H9 (cell line): ENCODE data around the gene LDLRAD4. TPM values are rescaled to one million over a fixed set of nuclear protein-coding genes. Genes with fewer than 3 reads are reported as not detected.

ENCODE experiments used
- DNase-seq: peaks from one replicate; pipeline ENCODE4 v3.0.0-alpha.2; 2017
- H2AFZ ChIP-seq: one replicate; pipeline ENCODE4 v1.6.1; 2013; ENCODE audit warnings: mild to moderate bottlenecking, low read length, control low read depth, moderate library complexity
- H2AK5ac ChIP-seq: 2 replicates; pipeline ENCODE4 v1.6.1; 2013; ENCODE audit warnings: low read length, control low read depth, mixed read lengths; ENCODE audit not compliant: insufficient read length
- H2BK120ac ChIP-seq: one replicate; pipeline ENCODE4 v1.6.1; 2013; ENCODE audit warnings: low read depth, mild to moderate bottlenecking, low read length, control low read depth, inconsistent platforms; ENCODE audit not compliant: poor library complexity, severe bottlenecking
- H2BK12ac ChIP-seq: 2 replicates; pipeline ENCODE4 v1.6.1; 2013; ENCODE audit warnings: low read length, control low read depth, mixed read lengths, low read depth; ENCODE audit not compliant: insufficient read length
- H2BK15ac ChIP-seq: 2 replicates; pipeline ENCODE4 v1.6.1; 2013; ENCODE audit warnings: low read depth, low read length, control low read depth
- H2BK20ac ChIP-seq: one replicate; pipeline ENCODE4 v1.6.1; 2013; ENCODE audit warnings: low read depth, mild to moderate bottlenecking, low read length, control low read depth, inconsistent platforms; ENCODE audit not compliant: poor library complexity, severe bottlenecking
- H2BK5ac ChIP-seq: 2 replicates; pipeline ENCODE4 v1.6.1; 2013; ENCODE audit warnings: low read length, control low read depth, mixed read lengths; ENCODE audit not compliant: insufficient read length
- H3K14ac ChIP-seq: 2 replicates; pipeline ENCODE4 v1.6.1; 2013; ENCODE audit warnings: low read length, control low read depth; ENCODE audit not compliant: insufficient read depth
- H3K18ac ChIP-seq: 2 replicates; pipeline ENCODE4 v1.6.1; 2013; ENCODE audit warnings: low read depth, mild to moderate bottlenecking, mixed read lengths, low read length, control low read depth; ENCODE audit not compliant: insufficient read length
- H3K23ac ChIP-seq: 2 replicates; pipeline ENCODE4 v1.6.1; 2013; ENCODE audit warnings: low read length, control low read depth, mixed read lengths, low read depth; ENCODE audit not compliant: insufficient read length
- H3K23me2 ChIP-seq: 2 replicates; pipeline ENCODE4 v1.6.1; 2013; ENCODE audit warnings: low read depth, mild to moderate bottlenecking, mixed read lengths, low read length, control low read depth; ENCODE audit not compliant: insufficient read length, poor library complexity, severe bottlenecking
- H3K27ac ChIP-seq: 2 replicates; pipeline ENCODE4 v1.5.1; 2013; ENCODE audit warnings: low read length, control low read depth, mixed read lengths, low read depth; ENCODE audit not compliant: insufficient read length
- H3K27me3 ChIP-seq: 2 replicates; pipeline ENCODE4 v1.6.1; 2013; ENCODE audit warnings: low read length, control low read depth, inconsistent platforms; ENCODE audit not compliant: insufficient read depth
- H3K4ac ChIP-seq: 2 replicates; pipeline ENCODE4 v1.6.1; 2013; ENCODE audit warnings: low read depth, mild to moderate bottlenecking, control low read depth, inconsistent platforms, low read length, moderate library complexity
- H3K4me1 ChIP-seq: 2 replicates; pipeline ENCODE4 v1.6.1; 2013; ENCODE audit warnings: low read length, control low read depth, inconsistent platforms; ENCODE audit not compliant: insufficient read depth
- H3K4me2 ChIP-seq: 2 replicates; pipeline ENCODE4 v1.6.1; 2013; ENCODE audit warnings: low read length, control low read depth, mixed read lengths; ENCODE audit not compliant: insufficient read length, insufficient read depth
- H3K56ac ChIP-seq: 2 replicates; pipeline ENCODE4 v1.6.1; 2013; ENCODE audit warnings: low read depth, mild to moderate bottlenecking, mixed read lengths, low read length, control low read depth; ENCODE audit not compliant: insufficient read length
- H3K79me1 ChIP-seq: 2 replicates; pipeline ENCODE4 v1.6.1; 2013; ENCODE audit warnings: low read depth, mild to moderate bottlenecking, moderate library complexity, low read length, control low read depth, inconsistent platforms; ENCODE audit not compliant: insufficient read depth, poor library complexity, severe bottlenecking
- H3K79me2 ChIP-seq: 2 replicates; pipeline ENCODE4 v1.6.1; 2013; ENCODE audit warnings: low read length, control low read depth, inconsistent platforms; ENCODE audit not compliant: insufficient read depth
- H3K9ac ChIP-seq: 2 replicates; pipeline ENCODE4 v1.6.1; 2013; ENCODE audit warnings: low read length, control low read depth, mixed read lengths; ENCODE audit not compliant: insufficient read length; ENCODE audit errors: extremely low read depth
- H3K9me3 ChIP-seq: one replicate; pipeline ENCODE4 v1.6.1; 2013; ENCODE audit warnings: low read depth, low read length, inconsistent platforms; ENCODE audit not compliant: control insufficient read depth
- H3T11ph ChIP-seq: one replicate; pipeline ENCODE4 v1.6.1; 2013; ENCODE audit warnings: mild to moderate bottlenecking, low read length, control low read depth, inconsistent platforms
- H4K20me1 ChIP-seq: one replicate; pipeline ENCODE4 v1.6.1; 2013; ENCODE audit not compliant: control insufficient read depth, insufficient read length, insufficient read depth
- H4K5ac ChIP-seq: 2 replicates; pipeline ENCODE4 v1.6.1; 2013; ENCODE audit warnings: low read depth, mild to moderate bottlenecking, mixed read lengths, low read length, control low read depth; ENCODE audit not compliant: insufficient read length
- H4K8ac ChIP-seq: replicated peaks from 2 replicates; pipeline ENCODE4 v1.6.1; 2013; ENCODE audit warnings: low read length, control low read depth, mixed read lengths, low read depth; ENCODE audit not compliant: insufficient read length
- H4K91ac ChIP-seq: 2 replicates; pipeline ENCODE4 v1.6.1; 2013; ENCODE audit warnings: low read depth, mild to moderate bottlenecking, moderate library complexity, mixed read lengths, low read length, control low read depth; ENCODE audit not compliant: insufficient read length
- H3K27ac Mint-ChIP-seq, 3 experiments: 2 replicates in 2 of 3; 3 replicates in 1 of 3; pipeline ENCODE4 v1.8.0; 2020 to 2021; ENCODE audit warnings: mixed read lengths in 3 of 3, mild to moderate bottlenecking in 1 of 3, moderate library complexity in 1 of 3
- H3K27me3 Mint-ChIP-seq: 2 replicates; pipeline ENCODE4 v1.8.0; 2021; ENCODE audit warnings: low read depth, mild to moderate bottlenecking, moderate library complexity, mixed read lengths
- H3K36me3 Mint-ChIP-seq, 3 experiments: 2 replicates in 2 of 3; 3 replicates in 1 of 3; pipeline ENCODE4 v1.8.0; 2020 to 2021; ENCODE audit warnings: low read depth in 3 of 3, mixed read lengths in 3 of 3; ENCODE audit not compliant: insufficient read depth in 1 of 3
- H3K4me1 Mint-ChIP-seq, 2 experiments: 2 replicates each; pipeline ENCODE4 v1.8.0; 2020; ENCODE audit warnings: mixed read lengths in 2 of 2
- H3K4me3 Mint-ChIP-seq, 2 experiments: 2 replicates in 1 of 2; 3 replicates in 1 of 2; pipeline ENCODE4 v1.8.0; 2020 to 2021; ENCODE audit warnings: mild to moderate bottlenecking in 2 of 2, mixed read lengths in 2 of 2, moderate library complexity in 1 of 2
- H3K9me3 Mint-ChIP-seq, 2 experiments: 2 replicates in 1 of 2; 3 replicates in 1 of 2; pipeline ENCODE4 v1.8.0; 2020; ENCODE audit warnings: mild to moderate bottlenecking in 2 of 2, mixed read lengths in 2 of 2, moderate library complexity in 1 of 2
- CTCF ChIP-seq: fragments of 200-600 bp; sonication (generic); conservative IDR thresholded peaks from 3 replicates; pipeline ENCODE4 v1.8.0; 2021; ENCODE audit warnings: antibody characterized with exemption, mild to moderate bottlenecking
- WGBS: extraction: QIAGEN DNeasy Blood & Tissue Kit; methylation state at CpG from one replicate; pipeline ENCODE4 v1.1.7; 2013; ENCODE audit warnings: missing lambda C conversion rate, low lambda C conversion rate, mixed read lengths; ENCODE audit not compliant: insufficient read length; ENCODE audit errors: extremely low coverage; 5-methylcytosine and 5-hydroxymethylcytosine counted together
- total RNA-seq: library from RNA; stranded (reverse); gene quantifications from 2 replicates; pipeline ENCODE4 v1.2.1, GENCODE V29; 2021

LDLRAD4 gene
- total RNA-seq, 1 experiment from 2014 or later: 3.9 TPM

GRCh38 chr18:13518382-13518781 is 299.8 kb downstream of the LDLRAD4 start:
- no peak overlapping the region for H3K14ac ChIP-seq
- Mint-ChIP-seq H3K4me3 (no peak overlapping the region), H3K27me3 (no peaks in the 10 kb centered on the region), H3K27ac (no peak overlapping the region), H3K4me1 (peaks cover 4 to 9% of the 10 kb centered on the region in 2 experiments; a peak in 3 of 4 replicates), H3K36me3 (peaks cover 0 to 3% (median 0%) of the 10 kb centered on the region in 3 experiments; a peak in 1 of 7 replicates), H3K9me3 (peaks cover 0 to 4% of the 10 kb centered on the region in 2 experiments; a peak in 2 of 5 replicates)
- H3K27ac ChIP-seq: no peak overlapping the region
- no peaks in the 10 kb centered on the region for H3K4me1 ChIP-seq
- no peak overlapping the region for H2BK20ac ChIP-seq
- H4K20me1 ChIP-seq: no peaks in the 10 kb centered on the region
- no peak overlapping the region for H2AFZ ChIP-seq
- H3K56ac ChIP-seq: no peak overlapping the region
- no peaks in the 10 kb centered on the region for H3K79me2 ChIP-seq
- no peak overlapping the region for H3T11ph ChIP-seq
- no peak overlapping the region for H2BK12ac ChIP-seq
- no peak overlapping the region for H3K4ac ChIP-seq
- no peak overlapping the region for H2AK5ac ChIP-seq
- H3K23ac ChIP-seq: no peak overlapping the region
- H3K27me3 ChIP-seq: no peaks in the 10 kb centered on the region
- no peak overlapping the region for H4K8ac ChIP-seq
- WGBS: no CpG with 5 or more reads among the region's 4 CpGs
- no peak overlapping the region for H3K9ac ChIP-seq
- no peaks in the 10 kb centered on the region for H3K79me1 ChIP-seq
- DNase-seq: no peak
- H2BK5ac ChIP-seq: no peak overlapping the region
- no peaks in the 10 kb centered on the region for H3K9me3 ChIP-seq
- no peak for TF ChIP-seq CTCF
- H2BK120ac ChIP-seq: no peak overlapping the region
- no peak overlapping the region for H2BK15ac ChIP-seq
- no peak overlapping the region for H4K91ac ChIP-seq
- H3K23me2 ChIP-seq: no peaks in the 10 kb centered on the region
- no peak overlapping the region for H4K5ac ChIP-seq
- no peak overlapping the region for H3K4me2 ChIP-seq
- H3K18ac ChIP-seq: no peak overlapping the region
